ENCODE data around the gene WDR91. TPM values are rescaled to one million over a fixed set of nuclear protein-coding genes. Genes with fewer than 3 reads are reported as not detected.
"Not testable (repeated sequence)": the region's sequence is repeated elsewhere in the genome, so short reads cannot be mapped to it uniquely, and the experiment has no call there.

WDR91 gene
- total RNA-seq, 2 donors from 2014 or later: 9.2 to 11.3 TPM

GRCh38 chr7:135235841-135236240 lies 24.5 kb upstream of the WDR91 start:
- intact Hi-C loops (cut with DNase I): no loop called here

GRCh38 chr7:135234727-135235126 lies 23.4 kb upstream of the WDR91 start:
- intact Hi-C loops (cut with DNase I): no loop called here
- DNase-seq (ENCODE audit: low spot score): no peak

More at GRCh38 chr7:135235841-135236240, 24.5 kb upstream of the WDR91 start:
- DNase-seq (ENCODE audit: low spot score): no peak

- DNase-seq (ENCODE audit: low spot score); intact Hi-C loops (cut with DNase I): not testable (repeated sequence)
These were observed 22.8 kb upstream of the WDR91 start for GRCh38 chr7:135234095-135234494.

- intact Hi-C loops (cut with DNase I): no loop called here
- DNase-seq (ENCODE audit: low spot score): no peak
These were observed 22.2 kb upstream of the WDR91 start, which contains the start of gene STRA8 for GRCh38 chr7:135233570-135233969. STRA8 (plus strand) TSS chr7:135233838; CDS start chr7:135240525, 6,687 bp downstream.

- no peak for DNase-seq (ENCODE audit: low spot score)
These were observed 21.4 kb upstream of the WDR91 start for GRCh38 chr7:135232720-135233119.

GRCh38 chr7:135232087-135232486 lies 20.8 kb upstream of the WDR91 start:
- intact Hi-C loops (cut with DNase I): no loop called here
- no peak for DNase-seq (ENCODE audit: low spot score)

More at GRCh38 chr7:135232720-135233119, 21.4 kb upstream of the WDR91 start:
- intact Hi-C loops (cut with DNase I): no loop called here

GRCh38 chr7:135231686-135232085 lies 20.4 kb upstream of the WDR91 start:
- intact Hi-C loops (cut with DNase I): no loop called here
- no peak for DNase-seq (ENCODE audit: low spot score)

- intact Hi-C loops (cut with DNase I): no loop called here
- DNase-seq (ENCODE audit: low spot score): no peak
These were observed 12.7 kb upstream of the WDR91 start for GRCh38 chr7:135224027-135224426.

- DNase-seq (ENCODE audit: low spot score): no peak
- intact Hi-C loops (cut with DNase I): no loop called here
These were observed 6.6 kb upstream of the WDR91 start for GRCh38 chr7:135217645-135218509.

GRCh38 chr7:135215698-135216097 lies 4.4 kb upstream of the WDR91 start:
- intact Hi-C loops (cut with DNase I): no loop called here
- DNase-seq (ENCODE audit: low spot score): no peak

- intact Hi-C loops (cut with DNase I): no loop called here
These were observed 3.9 kb upstream of the WDR91 start for GRCh38 chr7:135215180-135215579.

GRCh38 chr7:135213831-135214230 lies 2.5 kb upstream of the WDR91 start:
- intact Hi-C loops (cut with DNase I): no loop called here
- DNase-seq (ENCODE audit: low spot score): no peak

More at GRCh38 chr7:135215180-135215579, 3.9 kb upstream of the WDR91 start:
- DNase-seq (ENCODE audit: low spot score): no peak

GRCh38 chr7:135211946-135212685 lies 790 bp upstream of the WDR91 start:
- intact Hi-C loops (cut with DNase I); DNase-seq (ENCODE audit: low spot score): not testable (repeated sequence)

- intact Hi-C loops (cut with DNase I): no loop called here
- DNase-seq (ENCODE audit: low spot score): no peak
These were observed 493 bp downstream of the WDR91 start for GRCh38 chr7:135210888-135211178.

- intact Hi-C loops (cut with DNase I): no loop called here
- DNase-seq (ENCODE audit: low spot score): no peak
These were observed 2.0 kb downstream of the WDR91 start for GRCh38 chr7:135209225-135209834.

GRCh38 chr7:135208102-135208793 lies 3.1 kb downstream of the WDR91 start:
- intact Hi-C loops (cut with DNase I): no loop called here
- DNase-seq (ENCODE audit: low spot score): no peak

GRCh38 chr7:135207406-135208101 lies 3.8 kb downstream of the WDR91 start:
- no peak for DNase-seq (ENCODE audit: low spot score)
- intact Hi-C loops (cut with DNase I): no loop called here

GRCh38 chr7:135206941-135207391 lies 4.4 kb downstream of the WDR91 start:
- no peak for DNase-seq (ENCODE audit: low spot score)
- intact Hi-C loops (cut with DNase I): no loop called here

- intact Hi-C loops (cut with DNase I): no loop called here
- DNase-seq (ENCODE audit: low spot score): no peak
These were observed 5.5 kb downstream of the WDR91 start for GRCh38 chr7:135205850-135206249.
